WTC11 (cell line): ENCODE results near the gene ANTXRL.

Experiments used
- KAT7 ChIP-seq: sonication (generic); formaldehyde crosslinking; IDR thresholded peaks from 2 replicates; pipeline ENCODE4 v1.8.1; 2023; ENCODE audit warnings: missing genetic modification reagents, mild to moderate bottlenecking, borderline replicate concordance
- MLX ChIP-seq: sonication (generic); formaldehyde crosslinking; IDR thresholded peaks from 2 replicates; pipeline ENCODE4 v1.8.1; 2023; ENCODE audit warnings: mild to moderate bottlenecking, missing genetic modification reagents, moderate library complexity
- MYBL2 ChIP-seq: sonication (generic); formaldehyde crosslinking; IDR thresholded peaks from 2 replicates; pipeline ENCODE4 v1.8.1; 2023; ENCODE audit warnings: mild to moderate bottlenecking, moderate library complexity, missing genetic modification reagents
- RELA ChIP-seq: sonication (generic); formaldehyde crosslinking; IDR thresholded peaks from 2 replicates; pipeline ENCODE4 v1.8.1; 2022; ENCODE audit warnings: missing genetic modification reagents, mild to moderate bottlenecking, borderline replicate concordance
- ZBTB43 ChIP-seq: sonication (generic); formaldehyde crosslinking; IDR thresholded peaks from 2 replicates; pipeline ENCODE4 v1.8.1; 2023; ENCODE audit warnings: mild to moderate bottlenecking, missing genetic modification reagents
- TF ChIP-seq, protein P1 (sequence below): fragments of 200-600 bp; IDR thresholded peaks from 2 replicates; pipeline ENCODE4 v1.8.0; 2022; ENCODE audit warnings: antibody characterized with exemption

- TF ChIP-seq MLX (CRISPR knock-in tag), result no peak
- TF ChIP-seq ZBTB43 (CRISPR knock-in tag), result no peak
- TF ChIP-seq, protein P1, sequence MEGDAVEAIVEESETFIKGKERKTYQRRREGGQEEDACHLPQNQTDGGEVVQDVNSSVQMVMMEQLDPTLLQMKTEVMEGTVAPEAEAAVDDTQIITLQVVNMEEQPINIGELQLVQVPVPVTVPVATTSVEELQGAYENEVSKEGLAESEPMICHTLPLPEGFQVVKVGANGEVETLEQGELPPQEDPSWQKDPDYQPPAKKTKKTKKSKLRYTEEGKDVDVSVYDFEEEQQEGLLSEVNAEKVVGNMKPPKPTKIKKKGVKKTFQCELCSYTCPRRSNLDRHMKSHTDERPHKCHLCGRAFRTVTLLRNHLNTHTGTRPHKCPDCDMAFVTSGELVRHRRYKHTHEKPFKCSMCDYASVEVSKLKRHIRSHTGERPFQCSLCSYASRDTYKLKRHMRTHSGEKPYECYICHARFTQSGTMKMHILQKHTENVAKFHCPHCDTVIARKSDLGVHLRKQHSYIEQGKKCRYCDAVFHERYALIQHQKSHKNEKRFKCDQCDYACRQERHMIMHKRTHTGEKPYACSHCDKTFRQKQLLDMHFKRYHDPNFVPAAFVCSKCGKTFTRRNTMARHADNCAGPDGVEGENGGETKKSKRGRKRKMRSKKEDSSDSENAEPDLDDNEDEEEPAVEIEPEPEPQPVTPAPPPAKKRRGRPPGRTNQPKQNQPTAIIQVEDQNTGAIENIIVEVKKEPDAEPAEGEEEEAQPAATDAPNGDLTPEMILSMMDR, result no peak
- TF ChIP-seq MYBL2 (CRISPR knock-in tag), result no peak
- no peak for TF ChIP-seq KAT7 (CRISPR knock-in tag)
- no peak for TF ChIP-seq RELA
These were observed 36.4 kb downstream of the ANTXRL start for GRCh38 chr10:46323176-46323575.
